KG1 (cell line): Measurements from ENCODE around the gene OPHN1.
A peak's percentile ranks its signal among the peaks of the same experiment; 100 is the strongest.
"Not testable (repeated sequence)": the region's sequence is repeated elsewhere in the genome, so short reads cannot be mapped to it uniquely, and the experiment has no call there.

Experiments
- DNase-seq: peaks from one replicate; lab custom pipeline; 2025; lab: John Stamatoyannopoulos, UW

Gene OPHN1

GRCh38 chrX:68421636-68422035 lies 11.7 kb downstream of the OPHN1 start:
- DNase-seq: no peak

- DNase-seq: no peak
Measured at GRCh38 chrX:68420559-68420958, 12.7 kb downstream of the OPHN1 start.

DNA sequence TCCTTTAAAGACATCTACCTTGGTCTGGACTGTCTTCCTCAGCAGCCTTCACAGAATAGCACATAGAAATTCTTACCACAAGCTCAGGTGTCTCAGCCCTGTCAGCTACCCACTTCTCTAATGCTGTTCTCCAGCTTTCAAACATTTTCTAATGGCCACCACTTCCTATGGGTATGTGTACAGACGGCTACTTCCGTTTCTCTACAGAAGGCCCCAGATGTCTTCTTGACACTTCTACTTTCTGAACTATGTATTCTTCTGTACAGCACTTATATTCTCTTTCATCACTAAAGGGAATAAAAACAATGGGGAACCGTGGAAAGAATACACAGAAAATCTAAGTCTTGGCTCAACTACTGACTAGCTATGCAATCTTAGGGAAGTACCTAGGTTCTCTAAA lies 13.3 kb downstream of the OPHN1 start:
- DNase-seq: peak; percentile 23

DNA sequence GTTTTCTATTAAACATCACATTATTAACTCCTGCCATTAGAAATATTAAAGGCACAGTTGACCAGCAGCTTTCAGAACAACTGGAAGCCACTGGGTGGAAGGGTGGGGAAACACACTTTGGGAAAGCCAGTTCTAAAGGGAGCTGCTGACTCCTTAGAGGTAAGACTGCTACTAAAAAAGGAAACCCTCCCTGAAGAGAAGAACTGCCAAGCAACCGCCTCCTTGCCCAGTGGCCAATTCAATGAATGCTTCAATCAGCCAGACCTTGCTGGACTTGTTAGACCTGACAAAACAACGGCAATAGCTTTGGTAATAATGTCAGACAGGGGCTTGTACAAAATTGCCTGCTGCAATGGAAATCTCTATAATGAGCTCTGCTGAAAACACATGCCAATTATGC lies 15.6 kb downstream of the OPHN1 start:
- no peak for DNase-seq

DNA sequence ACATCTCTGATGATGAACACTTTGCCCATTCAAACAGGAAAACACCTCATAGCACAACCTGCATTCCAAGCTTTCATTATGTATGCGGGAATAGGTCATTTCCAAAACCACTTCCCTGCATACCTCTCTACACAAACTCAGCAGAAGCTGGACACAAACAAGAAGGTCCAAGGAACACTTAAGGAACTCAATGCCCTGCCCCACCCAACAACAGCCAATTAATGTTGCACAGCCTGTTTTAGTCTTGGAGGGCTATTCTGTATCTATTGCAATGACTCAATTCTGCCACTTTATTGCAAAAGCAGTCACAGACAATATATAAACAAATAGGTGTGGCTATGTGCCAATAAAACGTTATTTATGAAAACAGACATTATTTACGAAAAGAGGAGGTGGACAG lies 16.7 kb downstream of the OPHN1 start:
- no peak for DNase-seq

GRCh38 chrX:68415316-68415715 lies 18.0 kb downstream of the OPHN1 start:
- DNase-seq: no peak

DNA sequence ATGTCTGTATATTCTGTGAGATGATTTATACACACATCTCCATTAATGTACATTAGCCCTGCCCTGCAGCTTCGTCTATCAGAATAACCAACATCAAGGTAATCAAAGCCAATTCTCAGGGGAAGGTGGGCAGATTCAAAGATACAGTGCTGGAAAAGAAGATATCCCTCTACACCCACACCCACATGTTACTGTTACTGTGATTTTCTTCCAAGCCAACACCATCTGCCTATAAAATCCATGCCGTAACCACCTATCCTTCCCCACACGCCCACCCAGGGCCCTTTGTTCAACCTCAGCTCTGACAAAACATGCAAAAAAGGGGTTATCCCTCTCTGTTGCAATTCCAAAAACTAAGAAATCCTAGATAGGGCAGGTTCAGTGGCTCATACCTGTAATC lies 20.0 kb downstream of the OPHN1 start:
- no peak for DNase-seq

DNA sequence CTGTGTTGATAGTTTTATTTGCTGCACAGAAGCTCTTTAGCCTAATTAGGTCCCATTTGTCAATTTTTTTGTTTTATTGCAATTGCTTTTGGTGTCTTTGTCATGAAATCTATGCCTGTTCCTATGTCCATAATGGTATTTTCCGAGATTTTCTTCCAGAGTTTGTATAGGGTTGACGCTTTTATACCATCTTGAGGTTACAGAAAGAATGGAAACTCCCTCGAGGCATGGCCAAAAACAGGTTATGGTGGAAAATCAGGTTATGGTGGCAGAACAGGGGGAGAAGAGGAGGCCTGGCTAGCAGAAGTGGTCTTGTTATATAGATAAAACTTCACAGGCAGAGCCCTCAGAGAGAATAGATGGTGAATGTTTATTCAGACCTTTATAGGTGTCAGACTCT lies 21.6 kb downstream of the OPHN1 start:
- DNase-seq: no peak

DNA sequence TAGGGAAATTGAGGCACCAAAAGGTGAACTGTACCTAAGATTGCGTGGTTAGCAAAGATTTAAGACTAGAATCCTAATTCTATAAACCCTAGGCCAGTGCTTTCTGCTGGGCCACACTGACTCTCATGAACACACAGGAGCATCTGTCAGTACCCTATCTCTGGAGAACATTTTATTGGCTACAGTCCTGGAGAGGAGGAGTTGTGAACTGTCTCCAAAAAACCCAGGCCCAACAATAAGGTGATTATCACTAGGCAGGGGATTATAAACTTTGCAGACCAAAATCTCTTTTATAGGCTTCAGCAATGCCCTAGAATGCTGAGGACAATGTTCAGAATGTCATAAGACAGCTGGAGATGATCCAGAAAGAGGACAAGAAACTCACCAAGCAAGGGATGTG lies 24.1 kb downstream of the OPHN1 start:
- no peak for DNase-seq

DNA sequence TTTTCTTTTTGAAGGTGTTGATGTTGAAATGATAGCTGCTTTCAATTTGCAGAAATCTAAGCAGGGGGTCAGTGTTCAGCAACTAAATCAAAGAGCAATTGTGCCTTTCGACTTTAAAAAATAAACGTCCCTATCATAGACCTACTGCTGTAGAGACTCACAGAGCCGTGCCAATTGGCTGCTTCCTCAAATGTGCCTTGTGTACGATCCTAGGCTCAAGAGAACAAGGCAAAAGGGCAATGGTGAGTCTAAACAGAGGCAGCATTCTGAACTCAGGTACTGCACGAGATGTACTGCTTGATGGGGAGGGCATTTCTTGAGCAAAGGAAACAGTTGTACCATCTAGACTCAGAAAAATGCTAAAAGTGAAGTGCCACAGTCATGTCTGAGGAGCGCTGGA lies 29.8 kb downstream of the OPHN1 start:
- DNase-seq: no peak

DNA sequence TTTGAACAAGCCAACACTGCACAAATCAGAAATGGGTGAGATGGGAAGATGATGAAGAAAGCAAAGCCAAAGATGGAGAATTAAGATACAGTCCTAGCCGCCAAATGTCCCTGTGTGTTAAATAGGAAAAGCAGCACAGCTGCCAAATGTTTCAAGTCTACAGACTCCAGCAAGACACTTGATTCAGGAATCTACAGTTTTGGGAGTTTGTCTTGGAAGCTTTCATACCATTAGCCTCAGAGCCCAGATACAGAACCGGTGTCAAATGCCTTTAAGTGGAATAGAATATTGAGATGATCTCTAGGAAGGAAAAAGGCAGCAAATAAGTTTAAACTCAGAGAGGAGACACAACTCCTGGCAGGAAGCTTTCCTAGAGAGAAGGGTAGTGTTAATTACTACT lies 30.3 kb downstream of the OPHN1 start:
- no peak for DNase-seq

GRCh38 chrX:68402094-68402493 lies 31.2 kb downstream of the OPHN1 start:
- no peak for DNase-seq

DNA sequence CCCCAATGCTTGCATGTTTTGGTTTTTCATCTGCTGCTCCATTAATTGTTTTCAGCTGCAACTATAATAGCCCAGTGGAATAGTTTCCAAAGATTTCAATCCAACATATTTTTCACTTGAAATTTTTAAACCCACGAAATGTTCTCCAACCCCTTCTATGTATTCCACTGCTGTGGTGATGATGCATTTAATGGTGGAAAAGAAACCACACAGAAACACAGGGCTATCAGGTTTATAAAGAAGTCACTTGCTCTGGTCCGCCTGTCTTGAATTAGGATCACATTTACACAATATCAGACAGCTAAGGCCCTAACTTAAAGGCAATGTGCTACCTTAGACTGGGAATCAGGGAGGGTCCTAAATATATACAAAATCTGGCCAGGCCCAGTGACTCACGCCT lies 35.0 kb downstream of the OPHN1 start:
- DNase-seq: no peak

DNA sequence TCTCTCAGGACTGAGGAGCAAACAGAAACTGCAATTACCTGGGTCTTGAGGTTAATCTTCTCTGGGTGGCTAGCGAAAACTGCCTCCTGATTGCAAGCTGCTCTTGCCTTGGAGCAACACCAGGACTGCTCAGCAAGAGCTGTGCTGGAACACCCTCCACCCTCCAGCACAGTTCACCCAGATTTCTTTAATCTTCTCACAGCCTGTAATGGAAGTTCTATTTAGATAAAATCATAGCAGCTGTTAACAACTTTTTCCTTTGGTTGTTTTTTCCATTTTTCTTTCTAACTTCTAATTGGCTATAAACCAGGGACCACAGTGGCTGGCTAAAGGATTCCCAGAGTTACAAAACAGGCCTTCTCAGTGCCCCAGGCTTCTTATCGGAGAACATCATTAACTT lies 36.3 kb downstream of the OPHN1 start:
- DNase-seq: no peak

DNA sequence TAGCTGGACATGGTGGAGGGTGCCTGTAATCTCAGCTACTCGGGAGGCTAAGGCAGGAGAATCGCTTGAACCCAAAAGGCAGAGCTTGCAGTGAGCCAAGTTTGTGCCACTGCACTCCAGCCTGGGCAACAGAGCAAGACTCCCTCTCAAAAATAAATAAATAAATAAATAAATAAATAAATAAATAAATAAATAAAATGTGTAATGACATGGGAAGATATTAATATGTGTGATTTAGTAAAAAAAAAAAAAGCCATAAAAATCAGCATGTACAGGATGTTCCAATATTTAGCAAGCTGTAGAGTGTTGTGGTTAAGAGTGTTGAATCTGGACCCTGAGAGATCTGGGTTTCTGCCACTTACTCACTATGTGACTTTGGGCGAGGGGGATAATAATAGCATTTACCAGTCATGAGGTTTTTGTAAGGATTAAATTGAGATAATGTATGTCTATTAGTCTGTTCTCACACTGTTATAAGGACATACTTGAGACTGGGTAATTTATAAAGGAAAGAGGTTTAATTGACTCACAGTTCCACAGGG lies 43.8 kb downstream of the OPHN1 start:
- DNase-seq: not testable (repeated sequence)

DNA sequence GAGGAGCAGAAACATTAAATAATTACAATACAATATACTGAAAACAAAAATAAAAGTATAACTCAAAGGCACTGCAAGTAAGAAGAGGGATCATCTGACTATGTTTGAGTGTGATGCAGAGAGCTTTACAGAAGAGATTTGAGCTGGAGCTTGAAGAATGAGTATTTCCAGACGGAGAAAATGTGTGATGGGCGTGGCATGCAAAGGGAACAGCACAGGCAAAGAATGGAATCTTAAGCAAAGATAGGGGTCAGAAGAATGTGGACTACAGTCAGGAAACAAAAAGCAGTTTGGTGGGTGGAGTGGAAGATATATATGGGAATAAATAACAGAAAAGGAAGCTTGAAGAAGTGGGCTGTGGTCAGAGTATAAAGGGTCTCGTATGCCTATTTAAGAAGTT lies 45.5 kb downstream of the OPHN1 start:
- DNase-seq: no peak

DNA sequence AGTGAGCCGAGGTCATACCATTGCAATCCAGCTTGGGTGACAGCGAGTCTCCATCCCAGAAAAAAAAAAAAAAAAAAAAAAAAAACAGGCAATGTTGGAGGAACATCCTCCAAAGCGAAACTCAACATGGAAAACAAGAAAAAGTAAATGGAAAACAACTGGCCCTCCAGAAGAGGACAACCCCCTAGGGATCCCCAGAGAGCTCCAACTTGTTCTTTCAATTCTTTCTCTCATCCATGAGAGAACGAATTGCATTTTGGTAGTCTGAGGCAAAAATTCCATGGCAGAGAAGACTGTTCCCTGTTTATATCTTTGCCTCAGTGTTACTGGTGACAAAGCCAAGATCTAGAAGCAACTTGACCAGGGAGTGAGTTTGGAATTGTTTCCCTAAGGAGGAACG lies 49.8 kb downstream of the OPHN1 start:
- no peak for DNase-seq

DNA sequence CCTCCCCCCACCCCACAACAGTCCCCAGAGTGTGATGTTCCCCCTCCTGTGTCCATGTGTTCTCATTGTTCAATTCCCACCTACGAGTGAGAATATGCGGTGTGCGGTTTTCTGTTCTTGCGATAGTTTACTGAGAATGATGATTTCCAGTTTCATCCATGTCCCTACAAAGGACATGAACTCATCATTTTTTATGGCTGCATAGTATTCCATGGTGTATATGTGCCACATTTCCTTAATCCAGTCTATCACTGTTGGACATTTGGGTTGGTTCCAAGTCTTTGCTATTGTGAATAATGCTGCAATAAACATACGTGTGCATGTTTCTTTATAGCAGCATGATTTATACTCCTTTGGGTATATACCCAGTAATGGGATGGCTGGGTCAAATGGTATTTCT lies 55.7 kb downstream of the OPHN1 start:
- not testable (repeated sequence) for DNase-seq

DNA sequence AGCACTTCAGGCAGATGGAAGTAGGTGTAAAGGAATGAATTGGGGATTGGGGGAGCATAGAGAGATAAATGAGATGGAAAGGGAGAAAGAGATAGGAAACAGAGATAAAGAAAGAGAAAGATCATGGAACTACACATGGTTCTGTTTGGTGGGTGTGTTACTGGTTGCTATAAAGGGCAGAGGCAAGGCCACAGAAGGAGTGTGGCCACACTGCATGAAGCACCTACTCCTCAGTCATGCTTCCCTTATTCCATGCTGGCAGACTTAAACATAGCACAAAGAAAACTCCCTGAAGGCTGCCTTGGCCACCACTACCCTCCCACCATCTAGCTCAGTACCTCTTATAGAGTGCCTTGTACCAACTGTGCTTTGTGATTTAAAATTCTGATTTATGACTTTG lies 56.9 kb downstream of the OPHN1 start:
- DNase-seq: no peak

GRCh38 chrX:68375803-68376202 lies 57.5 kb downstream of the OPHN1 start:
- no peak for DNase-seq

DNA sequence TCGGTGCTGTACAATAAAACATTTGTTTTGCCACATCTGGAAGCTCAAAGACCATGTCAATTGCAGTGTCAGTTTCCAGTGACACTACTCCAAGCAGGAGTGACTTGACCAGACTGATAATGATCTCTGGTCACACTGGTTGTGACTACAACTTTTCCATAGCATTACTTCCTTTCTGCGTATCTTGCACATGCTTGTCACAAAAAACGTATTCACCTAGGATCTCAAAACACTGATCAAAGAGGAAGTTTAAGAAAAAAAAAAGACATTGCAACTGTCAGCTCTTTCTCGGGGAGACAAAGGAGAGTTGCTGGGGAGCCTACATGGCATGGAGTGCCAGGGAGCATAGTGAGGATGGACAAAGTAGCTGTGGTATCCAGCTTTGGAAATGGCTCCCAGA lies 60.6 kb downstream of the OPHN1 start:
- no peak for DNase-seq

DNA sequence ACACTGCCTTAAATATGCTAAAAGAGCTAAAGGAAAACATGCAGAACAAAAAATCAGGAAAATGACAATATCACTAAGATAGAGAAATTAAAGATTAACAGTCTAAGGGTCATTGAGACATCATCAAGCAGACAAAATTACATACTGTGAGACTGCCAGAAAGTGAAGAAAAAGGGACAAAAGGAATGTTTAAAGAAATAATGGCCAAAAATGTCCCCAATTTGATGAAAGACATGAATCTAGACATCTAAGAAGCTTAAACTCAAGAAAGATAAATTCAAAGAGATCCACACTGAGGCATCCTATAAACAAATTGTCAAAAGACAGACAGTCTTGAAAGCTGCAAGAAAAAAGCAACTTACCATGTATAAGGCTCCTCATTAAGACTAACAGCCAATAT lies 63.7 kb downstream of the OPHN1 start:
- no peak for DNase-seq

- no peak for DNase-seq
Measured at GRCh38 chrX:68365341-68365740, 68.0 kb downstream of the OPHN1 start.

DNA sequence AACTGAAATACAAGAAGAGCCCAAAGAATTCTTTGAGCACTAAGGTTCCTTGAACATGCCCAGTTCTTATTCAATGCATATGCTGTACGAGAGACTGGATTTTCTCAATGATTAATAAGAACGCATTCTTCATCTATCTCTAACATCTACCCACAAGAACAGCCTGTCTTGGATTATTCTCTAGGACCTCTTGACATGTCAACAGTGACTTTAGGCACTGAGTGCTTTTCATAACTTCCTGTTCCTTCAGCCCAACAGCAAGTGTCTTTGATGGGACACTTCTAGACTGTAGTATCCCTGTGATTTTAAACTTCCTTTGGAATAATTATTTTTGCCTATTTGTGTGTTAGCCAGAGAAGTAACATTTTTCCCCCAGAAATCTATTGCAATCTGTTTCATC lies 69.3 kb downstream of the OPHN1 start:
- DNase-seq: no peak

- no peak for DNase-seq
Measured at GRCh38 chrX:68358679-68359078, 74.6 kb downstream of the OPHN1 start.
